Prostate gland (tissue), 2 donors: ENCODE measurements around the gene SCTR. TPM values are rescaled to one million over a fixed set of nuclear protein-coding genes. Genes with fewer than 3 reads are reported as not detected.

ENCODE experiments used
- DNase-seq: peaks from one replicate; pipeline ENCODE4 v3.0.0-alpha.2; 2019; ENCODE audit warnings: low spot score
- H3K27ac ChIP-seq, 2 donors: fragments of 200-600 bp; sonication (generic); 2 replicates each; pipeline ENCODE4 v1.5.1; 2017 to 2019
- H3K27me3 ChIP-seq: fragments of 200-600 bp; sonication (generic); replicated peaks from 2 replicates; pipeline ENCODE4 v1.5.1; 2019; ENCODE audit not compliant: insufficient read depth
- H3K36me3 ChIP-seq, 2 donors: fragments of 200-600 bp; sonication (generic); 1 replicate in 1 of 2; 2 replicates in 1 of 2; pipeline versions ENCODE4 v1.5.1 to v1.8.1; 2017 to 2019
- H3K4me1 ChIP-seq: fragments of 200-600 bp; sonication (generic); replicated peaks from 2 replicates; pipeline ENCODE4 v1.5.1; 2019
- H3K4me3 ChIP-seq, 2 donors: fragments of 200-600 bp; sonication (generic); 2 replicates each; pipeline ENCODE4 v1.5.1; 2017 to 2019
- H3K9me3 ChIP-seq: fragments of 200-600 bp; sonication (generic); 2 replicates; pipeline ENCODE4 v1.5.1; 2017
- POLR2A ChIP-seq: fragments of 450-650 bp; IDR thresholded peaks from one replicate; pipeline ENCODE4 v1.6.1; 2016; ENCODE audit warnings: antibody characterized with exemption, mild to moderate bottlenecking
- POLR2AphosphoS5 ChIP-seq: sonication (generic); formaldehyde crosslinking; IDR thresholded peaks from one replicate; pipeline ENCODE4 v1.6.1; 2017; ENCODE audit warnings: antibody characterized with exemption
- WGBS: methylation state at CpG from one replicate; pipeline ENCODE4 v1.1.5; 2018; 5-methylcytosine and 5-hydroxymethylcytosine counted together
- intact Hi-C: fragments of 100-400 bp; cut with DNase I; formaldehyde crosslinking; loops from one replicate; pipeline ENCODE4 v1.14.2; 2022
- total RNA-seq, 2 donors: library from RNA; depleted of rRNA; stranded (reverse); fragments of >200 nt; gene quantifications; one replicate each; pipeline ENCODE4 v1.1.0, GENCODE V29; 2016
- TF ChIP-seq, protein P1 (sequence below), 4 experiments: fragments of 200-600 bp in 2 of 4; fragments of 450-650 bp in 2 of 4; sonication (generic) in 2 of 4; IDR thresholded peaks; 1 replicate in 3 of 4; 2 replicates in 1 of 4; pipeline ENCODE4 v1.5.1; 2016 to 2019; ENCODE audit warnings: antibody characterized with exemption in 4 of 4, mild to moderate bottlenecking in 2 of 4, moderate library complexity in 2 of 4

Gene SCTR
- total RNA-seq, 2 donors from 2014 or later = not detected

- intact Hi-C loops = no loop called here
- H3K4me3 ChIP-seq = no peak overlapping the region
- no peak for DNase-seq
- no peaks in the 10 kb centered on the region for H3K4me1 ChIP-seq
- no peak for TF ChIP-seq POLR2AphosphoS5
- TF ChIP-seq, protein P1, sequence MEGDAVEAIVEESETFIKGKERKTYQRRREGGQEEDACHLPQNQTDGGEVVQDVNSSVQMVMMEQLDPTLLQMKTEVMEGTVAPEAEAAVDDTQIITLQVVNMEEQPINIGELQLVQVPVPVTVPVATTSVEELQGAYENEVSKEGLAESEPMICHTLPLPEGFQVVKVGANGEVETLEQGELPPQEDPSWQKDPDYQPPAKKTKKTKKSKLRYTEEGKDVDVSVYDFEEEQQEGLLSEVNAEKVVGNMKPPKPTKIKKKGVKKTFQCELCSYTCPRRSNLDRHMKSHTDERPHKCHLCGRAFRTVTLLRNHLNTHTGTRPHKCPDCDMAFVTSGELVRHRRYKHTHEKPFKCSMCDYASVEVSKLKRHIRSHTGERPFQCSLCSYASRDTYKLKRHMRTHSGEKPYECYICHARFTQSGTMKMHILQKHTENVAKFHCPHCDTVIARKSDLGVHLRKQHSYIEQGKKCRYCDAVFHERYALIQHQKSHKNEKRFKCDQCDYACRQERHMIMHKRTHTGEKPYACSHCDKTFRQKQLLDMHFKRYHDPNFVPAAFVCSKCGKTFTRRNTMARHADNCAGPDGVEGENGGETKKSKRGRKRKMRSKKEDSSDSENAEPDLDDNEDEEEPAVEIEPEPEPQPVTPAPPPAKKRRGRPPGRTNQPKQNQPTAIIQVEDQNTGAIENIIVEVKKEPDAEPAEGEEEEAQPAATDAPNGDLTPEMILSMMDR (IDR thresholded peaks at IDR 0.05) = no peak
- TF ChIP-seq POLR2A = no peak
- no peaks in the 10 kb centered on the region for H3K9me3 ChIP-seq
- H3K27ac ChIP-seq = no peak overlapping the region
- 95% methylated on average over 1 of the region's 1 CpG for WGBS
- no peaks in the 10 kb centered on the region for H3K27me3 ChIP-seq
- H3K36me3 ChIP-seq = no peaks in the 10 kb centered on the region
Measured at GRCh38 chr2:119550856-119551255, 26.6 kb upstream of the SCTR start.

DNA sequence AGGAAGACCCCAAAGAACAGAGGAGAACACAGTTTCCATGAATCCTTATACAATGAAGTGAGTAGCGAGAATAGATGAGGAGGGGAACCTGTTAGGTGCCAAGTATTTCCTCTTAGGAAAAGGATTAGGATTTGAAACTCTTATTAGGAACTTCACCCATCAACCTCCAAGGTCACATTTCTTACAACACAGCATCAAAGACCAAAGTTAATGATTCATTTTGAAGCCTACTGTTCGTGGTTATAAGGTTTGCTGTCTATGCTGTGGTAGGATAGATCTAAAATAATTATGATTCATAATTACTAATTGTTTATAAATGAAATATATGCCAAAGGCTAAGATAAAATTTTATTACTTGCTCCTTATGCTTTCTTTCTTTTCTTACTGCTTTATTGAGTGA lies 26.1 kb upstream of the SCTR start:
- Histone ChIP-seq H3K27ac (no peak overlapping the region), H3K36me3 (no peaks in the 10 kb centered on the region), H3K9me3 (no peaks in the 10 kb centered on the region), H3K4me3 (no peak overlapping the region), H3K4me1 (no peaks in the 10 kb centered on the region), H3K27me3 (no peaks in the 10 kb centered on the region)
- intact Hi-C loops = no loop called here
- DNase-seq = no peak
- 69% methylated on average over 2 of the region's 2 CpGs for WGBS
- TF ChIP-seq POLR2A (no peak), POLR2AphosphoS5 (no peak)
- TF ChIP-seq, protein P1 (IDR thresholded peaks at IDR 0.05) = no peak

GRCh38 chr2:119549241-119549640 lies 25.0 kb upstream of the SCTR start:
- Histone ChIP-seq H3K36me3 (no peaks in the 10 kb centered on the region), H3K4me1 (no peaks in the 10 kb centered on the region), H3K4me3 (no peak overlapping the region), H3K9me3 (no peaks in the 10 kb centered on the region), H3K27me3 (no peaks in the 10 kb centered on the region), H3K27ac (no peak overlapping the region)
- intact Hi-C loops = no loop called here
- 36% methylated on average over 1 of the region's 1 CpG for WGBS
- DNase-seq = no peak
- TF ChIP-seq POLR2AphosphoS5 (no peak), POLR2A (no peak)
- TF ChIP-seq, protein P1 (IDR thresholded peaks at IDR 0.05) = no peak

DNA sequence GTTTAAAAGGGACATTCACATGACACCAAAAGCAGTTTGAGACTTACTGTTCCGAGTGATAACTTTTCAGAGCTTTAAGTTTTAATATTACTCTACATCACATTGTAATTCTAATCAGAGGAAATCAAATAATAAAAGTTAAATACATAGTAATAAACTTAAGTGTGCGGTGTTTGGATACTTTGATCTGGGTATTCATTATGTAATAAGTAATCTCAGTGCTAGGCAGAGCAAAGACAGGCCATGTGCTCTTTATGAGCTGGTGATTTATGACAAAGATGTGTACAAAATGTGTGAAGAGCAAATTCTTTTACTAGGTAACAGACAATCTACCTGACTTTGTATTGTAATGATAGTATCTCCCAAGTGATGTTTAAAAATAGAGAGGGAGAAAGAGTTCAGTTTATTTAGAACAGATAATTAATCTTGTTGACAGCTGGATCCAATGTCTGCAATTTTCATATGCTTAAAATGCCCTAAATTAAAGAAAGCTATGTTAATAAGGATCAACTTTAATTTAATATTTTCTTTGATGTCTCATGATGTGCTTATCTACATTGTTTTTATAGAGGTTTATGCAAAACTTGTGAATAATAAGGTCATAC lies 24.3 kb upstream of the SCTR start:
- H3K4me3 ChIP-seq = no peak overlapping the region
- 16% methylated on average over 2 of the region's 2 CpGs for WGBS
- H3K27me3 ChIP-seq = no peaks in the 10 kb centered on the region
- no peaks in the 10 kb centered on the region for H3K36me3 ChIP-seq
- H3K9me3 ChIP-seq = no peaks in the 10 kb centered on the region
- TF ChIP-seq, protein P1 (IDR thresholded peaks at IDR 0.05) = no peak
- TF ChIP-seq POLR2AphosphoS5 (no peak), POLR2A (no peak)
- DNase-seq = no peak
- intact Hi-C loops = no loop called here
- H3K27ac ChIP-seq = no peak overlapping the region
- H3K4me1 ChIP-seq = no peaks in the 10 kb centered on the region

- Histone ChIP-seq H3K9me3 (no peaks in the 10 kb centered on the region), H3K4me3 (no peak overlapping the region), H3K4me1 (no peaks in the 10 kb centered on the region), H3K27ac (no peak overlapping the region), H3K36me3 (no peaks in the 10 kb centered on the region), H3K27me3 (peaks cover 2% of the 10 kb centered on the region)
- intact Hi-C loops = no loop called here
- TF ChIP-seq, protein P1 (IDR thresholded peaks at IDR 0.05) = no peak
- TF ChIP-seq POLR2A (no peak), POLR2AphosphoS5 (no peak)
- no peak for DNase-seq
- WGBS = 88% methylated on average over 1 of the region's 1 CpG
Measured at GRCh38 chr2:119546447-119546767, 22.1 kb upstream of the SCTR start.
